Liver (tissue), 9 donors: Measurements from ENCODE around the gene PPA1. TPM values are rescaled to one million over a fixed set of nuclear protein-coding genes. Genes with fewer than 3 reads are reported as not detected.

Source experiments
- DNase-seq: peaks from one replicate; pipeline ENCODE4 v3.0.0-alpha.2; 2017; ENCODE audit warnings: low spot score
- H3K27ac ChIP-seq, 2 donors: one replicate each; pipeline ENCODE4 v1.7.0; 2013; ENCODE audit warnings: inconsistent platforms in 2 of 2, low read length in 2 of 2, control low read depth in 1 of 2, low read depth in 1 of 2, mild to moderate bottlenecking in 1 of 2
- H3K27me3 ChIP-seq, 4 donors: one replicate each; pipeline versions ENCODE4 v1.6.1 to v1.7.0; 2013; ENCODE audit warnings: low read length in 3 of 4, inconsistent platforms in 1 of 4, mild to moderate bottlenecking in 1 of 4, moderate library complexity in 1 of 4; ENCODE audit not compliant: control insufficient read depth in 4 of 4, insufficient read depth in 4 of 4
- H3K36me3 ChIP-seq, 4 donors: one replicate each; pipeline versions ENCODE4 v1.6.1 to v1.7.0; 2013; ENCODE audit warnings: low read length in 3 of 4, mild to moderate bottlenecking in 3 of 4, low read depth in 1 of 4, moderate library complexity in 1 of 4; ENCODE audit not compliant: control insufficient read depth in 4 of 4, insufficient read depth in 3 of 4
- H3K4me1 ChIP-seq, 4 donors: one replicate each; pipeline versions ENCODE4 v1.6.1 to v1.7.0; 2013; ENCODE audit warnings: low read length in 3 of 4, mild to moderate bottlenecking in 3 of 4, moderate library complexity in 1 of 4; ENCODE audit not compliant: control insufficient read depth in 4 of 4, insufficient read depth in 4 of 4
- H3K4me3 ChIP-seq, 3 donors: one replicate each; pipeline versions ENCODE4 v1.6.1 to v1.7.0; 2013; ENCODE audit warnings: low read length in 3 of 3, control low read depth in 1 of 3, low read depth in 1 of 3, mild to moderate bottlenecking in 1 of 3
- H3K9ac ChIP-seq, 2 donors: one replicate each; pipeline ENCODE4 v1.7.0; 2013; ENCODE audit warnings: low read length in 2 of 2, mild to moderate bottlenecking in 2 of 2, moderate library complexity in 2 of 2, control low read depth in 1 of 2, low read depth in 1 of 2
- H3K9me3 ChIP-seq, 4 donors: one replicate each; pipeline versions ENCODE4 v1.6.1 to v1.7.0; 2013; ENCODE audit warnings: low read length in 3 of 4; ENCODE audit not compliant: control insufficient read depth in 4 of 4
- ATF3 ChIP-seq: IDR thresholded peaks from 2 replicates; pipeline ENCODE4 v1.6.1; 2016; ENCODE audit warnings: antibody characterized with exemption
- CTCF ChIP-seq: fragments of 150-350 bp; IDR thresholded peaks from 2 replicates; pipeline ENCODE4 v1.5.1; 2017; ENCODE audit warnings: improper control_type of control experiment, low read depth, low read length; ENCODE audit not compliant: missing input control
- EGR1 ChIP-seq, 2 donors: IDR thresholded peaks; 2 replicates each; pipeline ENCODE4 v1.6.1; 2016 to 2018; ENCODE audit warnings: antibody characterized with exemption in 2 of 2, low read depth in 2 of 2
- FOXA1 ChIP-seq: IDR thresholded peaks from 2 replicates; pipeline ENCODE4 v1.6.1; 2016; ENCODE audit warnings: antibody characterized with exemption
- GABPA ChIP-seq, 2 donors: IDR thresholded peaks in 1 of 2; conservative IDR thresholded peaks in 1 of 2; 2 replicates each; pipeline ENCODE4 v1.6.1; 2016; ENCODE audit warnings: antibody characterized with exemption in 2 of 2, mild to moderate bottlenecking in 1 of 2, moderate library complexity in 1 of 2
- HNF4A ChIP-seq, 2 donors: conservative IDR thresholded peaks; 2 replicates each; pipeline ENCODE4 v1.6.1; 2016; ENCODE audit warnings: antibody characterized with exemption in 2 of 2, mild to moderate bottlenecking in 2 of 2
- HNF4G ChIP-seq: IDR thresholded peaks from 2 replicates; pipeline ENCODE4 v1.6.1; 2016; ENCODE audit warnings: antibody characterized with exemption
- JUND ChIP-seq, 2 donors: IDR thresholded peaks; 2 replicates each; pipeline ENCODE4 v1.6.1; 2016; ENCODE audit warnings: antibody characterized with exemption in 2 of 2
- MAX ChIP-seq: IDR thresholded peaks from 2 replicates; pipeline ENCODE4 v1.6.1; 2016; ENCODE audit warnings: antibody characterized with exemption
- NR2F2 ChIP-seq: IDR thresholded peaks from 2 replicates; pipeline ENCODE4 v1.6.1; 2016; ENCODE audit warnings: antibody characterized with exemption
- REST ChIP-seq: IDR thresholded peaks from 2 replicates; pipeline ENCODE4 v1.6.1; 2016; ENCODE audit warnings: antibody characterized with exemption, mild to moderate bottlenecking
- RXRA ChIP-seq, 2 donors: IDR thresholded peaks; 2 replicates each; pipeline ENCODE4 v1.6.1; 2017 to 2018; ENCODE audit warnings: antibody characterized with exemption in 2 of 2, mild to moderate bottlenecking in 1 of 2
- SP1 ChIP-seq: IDR thresholded peaks from 2 replicates; pipeline ENCODE4 v1.6.1; 2018; ENCODE audit warnings: antibody characterized with exemption, mild to moderate bottlenecking
- TAF1 ChIP-seq: conservative IDR thresholded peaks from 2 replicates; pipeline ENCODE4 v1.6.1; 2016; ENCODE audit warnings: antibody characterized with exemption, mild to moderate bottlenecking
- YY1 ChIP-seq: IDR thresholded peaks from 2 replicates; pipeline ENCODE4 v1.6.1; 2016; ENCODE audit warnings: antibody characterized with exemption, mild to moderate bottlenecking
- ZBTB33 ChIP-seq: IDR thresholded peaks from 2 replicates; pipeline ENCODE4 v1.6.1; 2016; ENCODE audit warnings: antibody characterized with exemption
- WGBS: extraction: QIAGEN DNeasy Blood & Tissue Kit; methylation state at CpG from one replicate; pipeline ENCODE4 v1.1.7; 2013; 5-methylcytosine and 5-hydroxymethylcytosine counted together
- polyA plus RNA-seq, 2 donors: library from polyadenylated mRNA; stranded (reverse) in 1 of 2; unstranded in 1 of 2; fragments of 200-250 nt in 1 of 2; fragments of >200 nt in 1 of 2; fragmentation: Nextera tagmentation in 1 of 2; extraction: Ambion mirVana in 1 of 2; gene quantifications; one replicate each; pipeline versions ENCODE4 v1.2.1 to v1.2.3, GENCODE V29; 2013 to 2015
- total RNA-seq, 2 donors: library from RNA; depleted of rRNA; stranded (reverse); fragments of >200 nt; gene quantifications; one replicate each; pipeline ENCODE4 v1.2.3, GENCODE V29; 2014
- donor health status: healthy.
- donor health status: healthy.
- donor health status: healthy.
- donor health status: healthy.
- donor health status: healthy.

The PPA1 gene
- total and polyA plus RNA-seq, 4 donors = 91.1 to 111 (median 99.4) TPM

- peaks cover 0 to 7% (median 5%) of the 10 kb centered on the region in 4 donors for H3K4me1 ChIP-seq
- H3K9ac ChIP-seq = no peak overlapping the region
- DNase-seq = no peak
- no peak overlapping the region for H3K27ac ChIP-seq
- no peaks in the 10 kb centered on the region for H3K27me3 ChIP-seq
- TF ChIP-seq HNF4A (conservative IDR thresholded peaks at IDR 0.05) (no peak), CTCF (no peak), ATF3 (no peak), MAX (no peak), ZBTB33 (no peak), NR2F2 (no peak), TAF1 (no peak), JUND (IDR thresholded peaks at IDR 0.05) (no peak)
- H3K9me3 ChIP-seq = no peaks in the 10 kb centered on the region
- H3K36me3 ChIP-seq = no peaks in the 10 kb centered on the region
- 76% methylated on average over 4 of the region's 4 CpGs for WGBS
- H3K4me3 ChIP-seq = no peak overlapping the region
These were observed 41.9 kb downstream of the PPA1 start for GRCh38 chr10:70191161-70191971.

GRCh38 chr10:70190581-70190980 is 42.6 kb downstream of the PPA1 start:
- no peaks in the 10 kb centered on the region for H3K27me3 ChIP-seq
- DNase-seq = no peak
- no peak overlapping the region for H3K4me3 ChIP-seq
- peaks cover 0 to 7% (median 5%) of the 10 kb centered on the region in 4 donors for H3K4me1 ChIP-seq
- H3K27ac ChIP-seq = no peak overlapping the region
- 84% methylated on average over 5 of the region's 5 CpGs for WGBS
- no peak overlapping the region for H3K9ac ChIP-seq
- no peaks in the 10 kb centered on the region for H3K9me3 ChIP-seq
- H3K36me3 ChIP-seq = no peaks in the 10 kb centered on the region
- TF ChIP-seq REST = no peak
- TF ChIP-seq GABPA (IDR thresholded peaks at IDR 0.05 in 1 of 2, conservative IDR thresholded peaks at IDR 0.05 in 1 of 2) = no peak
- no peak for TF ChIP-seq YY1
- no peak for TF ChIP-seq EGR1 (IDR thresholded peaks at IDR 0.05; ENCODE audit: low read depth in 2 of 2)
- TF ChIP-seq JUND (IDR thresholded peaks at IDR 0.05) = no peak
- TF ChIP-seq MAX = no peak
- TF ChIP-seq HNF4A (conservative IDR thresholded peaks at IDR 0.05) = no peak
- TF ChIP-seq HNF4G = no peak
- no peak for TF ChIP-seq ZBTB33
- no peak for TF ChIP-seq CTCF
- TF ChIP-seq FOXA1 = no peak
- no peak for TF ChIP-seq SP1
- TF ChIP-seq RXRA (IDR thresholded peaks at IDR 0.05) = no peak
- no peak for TF ChIP-seq ATF3
